Colonic mucosa (tissue), 4 donors: ENCODE measurements around the gene KRT40. TPM values are rescaled to one million over a fixed set of nuclear protein-coding genes. Genes with fewer than 3 reads are reported as not detected.

Experiments
- DNase-seq: peaks from one replicate; pipeline ENCODE4 v3.0.0-alpha.2; 2020
- H3K27ac ChIP-seq: fragments of 200-600 bp; one replicate; pipeline ENCODE4 v1.8.0; 2021
- H3K27me3 ChIP-seq: fragments of 200-600 bp; one replicate; pipeline ENCODE4 v1.8.0; 2021
- H3K36me3 ChIP-seq: fragments of 200-600 bp; one replicate; pipeline ENCODE4 v1.8.0; 2021
- H3K4me1 ChIP-seq: fragments of 200-600 bp; one replicate; pipeline ENCODE4 v1.8.0; 2021; ENCODE audit warnings: mild to moderate bottlenecking
- H3K4me3 ChIP-seq: fragments of 200-600 bp; one replicate; pipeline ENCODE4 v1.8.0; 2021
- H3K9ac ChIP-seq, 2 donors: one replicate each; pipeline ENCODE4 v1.7.0; 2013; ENCODE audit warnings: control low read depth in 2 of 2, low read depth in 2 of 2, low read length in 2 of 2
- H3K9me3 ChIP-seq: fragments of 200-600 bp; one replicate; pipeline ENCODE4 v1.8.0; 2021
- intact Hi-C: fragments of 100-400 bp; cut with DNase I; formaldehyde crosslinking; loops from one replicate; pipeline ENCODE4 v1.14.1; 2022
- total RNA-seq, 2 donors: library from RNA; stranded (reverse); fragmentation: NEBNext Ultra II Directional in 1 of 2; extraction: Animal tissue kit (Norgen Biotek cat#: 25700) in 1 of 2; gene quantifications; one replicate each; pipeline ENCODE4 v1.2.1, GENCODE V29; 2021
- TF ChIP-seq, protein P1 (sequence below): fragments of 200-600 bp; IDR thresholded peaks from one replicate; pipeline ENCODE4 v1.8.0; 2022; ENCODE audit warnings: antibody characterized with exemption, mild to moderate bottlenecking
- donor health status: healthy.
- donor health status: DM: no; HTN: no; CAD: no.
- donor health status: DM: no; HTN: no; CAD: no.

KRT40 gene
- total RNA-seq, 2 donors from 2014 or later = 0.32 TPM; not detected in 1

DNA sequence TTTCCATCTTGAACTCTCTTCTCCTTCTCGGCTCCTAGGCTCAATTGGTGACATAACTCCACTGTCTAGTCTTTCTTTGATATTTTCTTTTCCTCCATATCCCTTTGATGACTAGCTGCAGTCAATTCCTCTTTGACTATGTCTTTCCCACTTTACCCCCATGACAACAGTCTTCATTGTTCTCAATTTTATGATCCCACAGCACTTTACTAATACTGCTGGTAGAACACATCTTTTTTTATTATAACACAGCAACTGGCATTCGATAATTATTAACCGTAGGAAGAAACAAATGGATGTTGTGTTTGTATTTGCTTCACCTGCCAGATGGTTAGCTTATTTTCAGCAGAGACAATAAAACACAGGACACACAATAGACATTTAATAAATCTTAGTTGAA lies 8.5 kb upstream of the KRT40 start:
- DNase-seq = no peak
- intact Hi-C loops = no loop called here
- Histone ChIP-seq H3K27ac (no peak overlapping the region), H3K4me3 (no peak overlapping the region), H3K36me3 (no peaks in the 10 kb centered on the region), H3K4me1 (no peaks in the 10 kb centered on the region), H3K9me3 (no peaks in the 10 kb centered on the region), H3K27me3 (no peaks in the 10 kb centered on the region), H3K9ac (no peak overlapping the region)
- TF ChIP-seq, protein P1, sequence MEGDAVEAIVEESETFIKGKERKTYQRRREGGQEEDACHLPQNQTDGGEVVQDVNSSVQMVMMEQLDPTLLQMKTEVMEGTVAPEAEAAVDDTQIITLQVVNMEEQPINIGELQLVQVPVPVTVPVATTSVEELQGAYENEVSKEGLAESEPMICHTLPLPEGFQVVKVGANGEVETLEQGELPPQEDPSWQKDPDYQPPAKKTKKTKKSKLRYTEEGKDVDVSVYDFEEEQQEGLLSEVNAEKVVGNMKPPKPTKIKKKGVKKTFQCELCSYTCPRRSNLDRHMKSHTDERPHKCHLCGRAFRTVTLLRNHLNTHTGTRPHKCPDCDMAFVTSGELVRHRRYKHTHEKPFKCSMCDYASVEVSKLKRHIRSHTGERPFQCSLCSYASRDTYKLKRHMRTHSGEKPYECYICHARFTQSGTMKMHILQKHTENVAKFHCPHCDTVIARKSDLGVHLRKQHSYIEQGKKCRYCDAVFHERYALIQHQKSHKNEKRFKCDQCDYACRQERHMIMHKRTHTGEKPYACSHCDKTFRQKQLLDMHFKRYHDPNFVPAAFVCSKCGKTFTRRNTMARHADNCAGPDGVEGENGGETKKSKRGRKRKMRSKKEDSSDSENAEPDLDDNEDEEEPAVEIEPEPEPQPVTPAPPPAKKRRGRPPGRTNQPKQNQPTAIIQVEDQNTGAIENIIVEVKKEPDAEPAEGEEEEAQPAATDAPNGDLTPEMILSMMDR = no peak

DNA sequence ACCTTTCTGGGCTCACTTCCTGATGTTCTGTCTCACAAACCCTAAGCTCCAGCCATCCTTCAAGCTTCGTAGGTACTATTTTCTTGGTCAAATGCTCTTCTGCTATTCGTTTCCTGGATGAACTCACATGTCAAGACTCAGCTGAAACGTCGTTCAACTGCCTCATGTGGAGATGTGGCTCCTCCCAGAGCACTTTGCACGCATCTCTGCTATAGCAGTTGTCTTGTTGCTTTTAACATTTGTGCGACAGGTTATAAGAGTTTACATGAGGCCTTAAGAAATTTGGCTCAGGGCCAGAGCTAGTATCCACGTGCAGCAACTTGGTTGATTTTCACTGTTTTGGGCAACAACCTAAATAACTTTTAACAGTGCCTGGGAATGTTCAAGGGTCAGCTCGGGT lies 2.8 kb upstream of the KRT40 start:
- H3K4me1 ChIP-seq = no peaks in the 10 kb centered on the region
- H3K9ac ChIP-seq = no peak overlapping the region
- no peaks in the 10 kb centered on the region for H3K9me3 ChIP-seq
- no peak overlapping the region for H3K27ac ChIP-seq
- H3K36me3 ChIP-seq = no peaks in the 10 kb centered on the region
- no peak overlapping the region for H3K4me3 ChIP-seq
- TF ChIP-seq, protein P1 = no peak
- no peaks in the 10 kb centered on the region for H3K27me3 ChIP-seq
- intact Hi-C loops = no loop called here
- DNase-seq = no peak

GRCh38 chr17:40981115-40981514 lies 3.0 kb downstream of the KRT40 start:
- H3K27me3 ChIP-seq = no peaks in the 10 kb centered on the region
- H3K9ac ChIP-seq = no peak overlapping the region
- H3K4me1 ChIP-seq = no peaks in the 10 kb centered on the region
- no peaks in the 10 kb centered on the region for H3K9me3 ChIP-seq
- intact Hi-C loops = no loop called here
- no peak for DNase-seq
- TF ChIP-seq, protein P1 = no peak
- H3K27ac ChIP-seq = no peak overlapping the region
- no peak overlapping the region for H3K4me3 ChIP-seq
- H3K36me3 ChIP-seq = no peaks in the 10 kb centered on the region

DNA sequence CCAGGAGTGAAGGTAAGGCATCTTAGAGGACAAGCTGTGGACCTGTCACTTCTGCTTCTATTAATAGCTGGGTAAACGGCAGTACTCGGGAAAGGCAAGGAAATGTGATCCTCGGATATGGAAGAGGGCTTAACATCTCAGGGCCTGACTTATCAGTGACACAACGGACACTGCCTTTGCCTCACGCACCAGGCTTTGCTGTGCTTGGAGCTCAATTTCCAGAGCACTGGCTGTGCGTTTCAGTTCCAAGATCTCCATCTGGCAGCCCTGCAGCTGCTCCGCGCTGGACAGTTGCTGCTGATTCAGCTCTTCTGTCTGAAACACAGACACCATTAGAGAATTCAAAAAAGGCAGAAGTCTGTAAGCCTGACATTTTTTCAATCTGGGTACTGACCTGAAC lies 3.5 kb downstream of the KRT40 start:
- intact Hi-C loops = no loop called here
- no peak for DNase-seq
- H3K36me3 ChIP-seq = no peaks in the 10 kb centered on the region
- H3K27me3 ChIP-seq = no peaks in the 10 kb centered on the region
- no peak overlapping the region for H3K27ac ChIP-seq
- H3K9me3 ChIP-seq = no peaks in the 10 kb centered on the region
- no peaks in the 10 kb centered on the region for H3K4me1 ChIP-seq
- TF ChIP-seq, protein P1 = no peak
- H3K4me3 ChIP-seq = no peak overlapping the region
- H3K9ac ChIP-seq = no peak overlapping the region

GRCh38 chr17:40980117-40980516 lies 4.0 kb downstream of the KRT40 start:
- H3K9ac ChIP-seq = no peak overlapping the region
- intact Hi-C loops = no loop called here
- no peaks in the 10 kb centered on the region for H3K9me3 ChIP-seq
- no peak for DNase-seq
- no peak overlapping the region for H3K4me3 ChIP-seq
- TF ChIP-seq, protein P1 = no peak
- no peaks in the 10 kb centered on the region for H3K36me3 ChIP-seq
- H3K4me1 ChIP-seq = no peaks in the 10 kb centered on the region
- no peak overlapping the region for H3K27ac ChIP-seq
- no peaks in the 10 kb centered on the region for H3K27me3 ChIP-seq
